Thyroid gland (tissue), 4 donors: ENCODE data around the gene HOXC10. TPM values are rescaled to one million over a fixed set of nuclear protein-coding genes. Genes with fewer than 3 reads are reported as not detected.

ENCODE experiments used
- DNase-seq, 2 donors: peaks; one replicate each; pipeline ENCODE4 v3.0.0-alpha.2; 2019
- H3K27ac ChIP-seq, 3 donors: fragments of 200-600 bp; sonication (generic); 1 replicate in 2 of 3; 2 replicates in 1 of 3; pipeline ENCODE4 v1.5.1; 2016 to 2019; ENCODE audit warnings: mild to moderate bottlenecking in 1 of 3, moderate library complexity in 1 of 3
- H3K27me3 ChIP-seq: fragments of 200-600 bp; sonication (generic); one replicate; pipeline ENCODE4 v1.5.1; 2019
- H3K36me3 ChIP-seq, 2 donors: fragments of 200-600 bp; sonication (generic); one replicate each; pipeline ENCODE4 v1.5.1; 2016 to 2019
- H3K4me1 ChIP-seq, 2 donors: fragments of 200-600 bp; sonication (generic); one replicate each; pipeline ENCODE4 v1.5.1; 2017 to 2019
- H3K4me3 ChIP-seq, 3 donors: fragments of 200-600 bp; sonication (generic); replicated peaks in 1 of 3; 1 replicate in 2 of 3; 2 replicates in 1 of 3; pipeline ENCODE4 v1.5.1; 2016; ENCODE audit warnings: mild to moderate bottlenecking in 1 of 3
- H3K9me3 ChIP-seq: fragments of 200-600 bp; sonication (generic); one replicate; pipeline ENCODE4 v1.5.1; 2017
- CTCF ChIP-seq, 6 experiments: fragments of 200-600 bp in 3 of 6; fragments of 450-650 bp in 3 of 6; sonication (generic) in 3 of 6; IDR thresholded peaks; one replicate each; pipeline ENCODE4 v1.5.1; 2016 to 2019; ENCODE audit warnings: antibody characterized with exemption in 6 of 6, mild to moderate bottlenecking in 2 of 6, inconsistent platforms in 1 of 6, moderate library complexity in 1 of 6
- POLR2A ChIP-seq, 2 donors: fragments of 450-650 bp; IDR thresholded peaks; one replicate each; pipeline ENCODE4 v1.6.1; 2017; ENCODE audit warnings: antibody characterized with exemption in 2 of 2, mild to moderate bottlenecking in 2 of 2, moderate library complexity in 1 of 2
- WGBS, 2 donors: methylation state at CpG; one replicate each; pipeline ENCODE4 v1.1.5; 2017; 5-methylcytosine and 5-hydroxymethylcytosine counted together
- intact Hi-C: fragments of 100-400 bp; cut with DNase I; formaldehyde crosslinking; loops from one replicate; pipeline ENCODE4 v1.15.1; 2023
- microRNA counts, 2 donors: library from miRNA; unstranded; fragments of <30 nt; microRNA quantifications; one replicate each; lab custom pipeline; 2016 to 2017
- microRNA-seq: library from miRNA; unstranded; fragments of <30 nt; microRNA quantifications from one replicate; pipeline ENCODE4, GENCODE V29; 2016
- small RNA-seq: library from RNA; depleted of rRNA; stranded (forward); fragments of <200 nt; gene quantifications from one replicate; pipeline ENCODE3, GENCODE V24; 2016
- total RNA-seq, 4 donors: library from RNA; depleted of rRNA; stranded (reverse); fragments of >200 nt; gene quantifications; one replicate each; pipeline ENCODE4 v1.2.3, GENCODE V29; 2016

HOXC10 gene
- total RNA-seq, 4 donors from 2014 or later: not detected

GRCh38 chr12:54038284-54038870 lies 53.4 kb downstream of the HOXC10 start:
- WGBS, 2 donors: 47 to 54% methylated on average over 5 of the region's 5 CpGs
- TF ChIP-seq CTCF (IDR thresholded peaks at IDR 0.05) (no peak), POLR2A (IDR thresholded peaks at IDR 0.05) (no peak)
- H3K27ac ChIP-seq: no peak overlapping the region
- peaks cover 0 to 25% of the 10 kb centered on the region in 2 donors for H3K4me1 ChIP-seq
- no peak overlapping the region for H3K4me3 ChIP-seq
- intact Hi-C loops: no loop called here
- H3K9me3 ChIP-seq: no peaks in the 10 kb centered on the region
- no peak for DNase-seq
- H3K36me3 ChIP-seq: no peaks in the 10 kb centered on the region
- peaks cover 21% of the 10 kb centered on the region for H3K27me3 ChIP-seq

DNA sequence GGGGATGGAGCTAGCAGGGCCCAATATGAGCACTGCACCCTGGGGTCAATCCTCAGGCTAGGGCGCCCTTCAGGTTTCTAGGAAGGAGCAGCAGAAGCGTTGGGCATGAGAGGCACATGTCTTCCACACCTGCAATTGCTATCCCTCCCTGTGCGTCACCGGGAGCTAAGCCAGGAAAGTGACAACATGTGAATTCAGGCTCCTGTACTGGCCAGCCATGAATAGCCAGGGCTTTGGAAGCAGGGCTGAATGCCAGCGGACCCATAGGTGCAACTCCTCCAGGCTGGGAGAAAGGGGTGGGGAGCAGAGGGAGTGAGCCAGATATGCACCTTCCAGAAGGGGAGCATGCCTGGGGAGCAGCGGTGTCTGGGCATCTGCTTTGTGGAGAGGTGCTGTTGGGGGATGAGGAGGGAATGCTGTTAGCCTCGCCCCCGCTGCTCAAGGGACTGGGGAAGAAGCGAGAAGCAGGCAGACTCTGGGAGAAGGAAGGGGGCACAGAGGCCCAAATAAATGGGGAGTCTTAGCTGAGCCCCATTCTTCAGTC lies 54.0 kb downstream of the HOXC10 start:
- peaks cover 15% of the 10 kb centered on the region for H3K27me3 ChIP-seq
- DNase-seq: no peak

GRCh38 chr12:54039417-54040147 lies 54.6 kb downstream of the HOXC10 start:
- Histone ChIP-seq H3K27ac (no peak overlapping the region), H3K9me3 (no peaks in the 10 kb centered on the region), H3K4me3 (no peak overlapping the region), H3K4me1 (peaks cover 0 to 14% of the 10 kb centered on the region in 2 donors), H3K36me3 (no peaks in the 10 kb centered on the region), H3K27me3 (peaks cover 9% of the 10 kb centered on the region)
- 6 to 10% methylated on average over 16 of the region's 16 CpGs for WGBS, 2 donors
- intact Hi-C loops: no loop called here
- no peak for DNase-seq
- TF ChIP-seq POLR2A (IDR thresholded peaks at IDR 0.05) (no peak), CTCF (IDR thresholded peaks at IDR 0.05) (no peak)

More for the DNA sequence above, 54.0 kb downstream of the HOXC10 start:
- Histone ChIP-seq H3K27ac (no peak overlapping the region), H3K4me3 (no peak overlapping the region), H3K9me3 (no peaks in the 10 kb centered on the region), H3K36me3 (no peaks in the 10 kb centered on the region), H3K4me1 (peaks cover 0 to 20% of the 10 kb centered on the region in 2 donors)
- no peak for TF ChIP-seq POLR2A (IDR thresholded peaks at IDR 0.05)
- TF ChIP-seq CTCF (IDR thresholded peaks at IDR 0.05): no peak
- 13 to 15% methylated on average over 9 of the region's 9 CpGs for WGBS, 2 donors
- intact Hi-C loops: no loop called here

MicroRNA genes within 50 kb of the gene (microRNA counts, 767-probe panel; counts per million panel counts)
- microRNA hsa-miR-196a-5p (lab: Ali Mortazavi, UCI) (0 to 2,875 counts per million in 2 donors), microRNA hsa-miR-615-3p (lab: Ali Mortazavi, UCI) (0 counts per million in 2 donors), microRNA hsa-miR-615-5p (lab: Ali Mortazavi, UCI) (0 counts per million in 2 donors)

Small RNAs within 50 kb of the gene (microRNA-seq; reads per million reads assigned to microRNA genes)
- gene MIR196A2 (7.7 reads per million, percentile 21 among the genes with 10 or more reads in this experiment), gene MIR615 (22.0 reads per million, percentile 38 among the genes with 10 or more reads in this experiment)

Small RNAs within 50 kb of the gene (small RNA-seq; reads per million reads assigned to genes)
- gene AC012531.3: not detected
- gene AC012531.4: not detected
- gene HOXC5: not detected
- gene MIR196A2: 0.28 reads per million
- gene MIR615: 0.28 reads per million
- gene RF01905: not detected
- gene RF01906: not detected

Other genes with a start within 250 kb of the HOXC10 start
- not detected for gene CISTR, start 233.2 kb upstream of the HOXC10 start, total RNA-seq
- gene HOXC13, start 46.3 kb upstream of the HOXC10 start, total RNA-seq: not detected
- not detected for gene HOXC12, start 30.2 kb upstream of the HOXC10 start, total RNA-seq
- not detected for gene HOXC11, start 12.0 kb upstream of the HOXC10 start, total RNA-seq
- gene HOTAIR, start 10.2 kb upstream of the HOXC10 start, total RNA-seq: not detected
- under 1 TPM in 2 of 4 donors, not detected in 2; 0.22 to 0.27 TPM for gene HOXC9, start 15.0 kb downstream of the HOXC10 start, total RNA-seq
- gene HOXC8, start 23.8 kb downstream of the HOXC10 start, total RNA-seq: not detected
- not detected for gene HOXC6, start 43.3 kb downstream of the HOXC10 start, total RNA-seq
- under 1 TPM in 1 of 4 donors, not detected in 3; 0.27 TPM for gene HOXC5, start 47.9 kb downstream of the HOXC10 start, total RNA-seq
- under 1 TPM in 2 of 4 donors, not detected in 2; 0.22 to 0.27 TPM for gene HOXC4, start 68.7 kb downstream of the HOXC10 start, total RNA-seq
- gene SMUG1, start 203.8 kb downstream of the HOXC10 start, total RNA-seq: 10 to 100 TPM; 33.6 to 44.2 (median 39.7) TPM